ENCODE results near the gene SMTNL1. TPM values are rescaled to one million over a fixed set of nuclear protein-coding genes. Genes with fewer than 3 reads are reported as not detected.

Gene SMTNL1
- total RNA-seq, 1 donor from 2014 or later, result not detected

DNA sequence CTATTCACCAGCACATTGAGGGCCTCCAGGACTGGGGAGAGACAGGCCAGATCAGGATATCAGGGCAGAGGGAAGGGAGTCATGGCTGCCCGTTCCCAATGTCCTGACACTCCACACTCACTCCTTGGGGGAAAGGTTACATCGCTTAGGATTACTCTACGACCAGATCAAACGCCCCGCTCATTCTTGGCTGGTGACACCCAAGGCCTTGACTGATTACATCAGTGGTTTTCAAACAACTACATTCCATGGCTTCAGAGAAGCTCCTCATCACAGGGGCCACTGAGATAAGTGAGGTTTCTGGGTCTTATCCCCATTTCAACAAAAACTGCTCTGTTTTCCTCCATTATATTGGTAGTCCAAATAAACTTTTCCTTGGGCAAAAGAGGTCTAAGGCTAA is 15.1 kb downstream of the SMTNL1 start:
- TF ChIP-seq, protein P1, sequence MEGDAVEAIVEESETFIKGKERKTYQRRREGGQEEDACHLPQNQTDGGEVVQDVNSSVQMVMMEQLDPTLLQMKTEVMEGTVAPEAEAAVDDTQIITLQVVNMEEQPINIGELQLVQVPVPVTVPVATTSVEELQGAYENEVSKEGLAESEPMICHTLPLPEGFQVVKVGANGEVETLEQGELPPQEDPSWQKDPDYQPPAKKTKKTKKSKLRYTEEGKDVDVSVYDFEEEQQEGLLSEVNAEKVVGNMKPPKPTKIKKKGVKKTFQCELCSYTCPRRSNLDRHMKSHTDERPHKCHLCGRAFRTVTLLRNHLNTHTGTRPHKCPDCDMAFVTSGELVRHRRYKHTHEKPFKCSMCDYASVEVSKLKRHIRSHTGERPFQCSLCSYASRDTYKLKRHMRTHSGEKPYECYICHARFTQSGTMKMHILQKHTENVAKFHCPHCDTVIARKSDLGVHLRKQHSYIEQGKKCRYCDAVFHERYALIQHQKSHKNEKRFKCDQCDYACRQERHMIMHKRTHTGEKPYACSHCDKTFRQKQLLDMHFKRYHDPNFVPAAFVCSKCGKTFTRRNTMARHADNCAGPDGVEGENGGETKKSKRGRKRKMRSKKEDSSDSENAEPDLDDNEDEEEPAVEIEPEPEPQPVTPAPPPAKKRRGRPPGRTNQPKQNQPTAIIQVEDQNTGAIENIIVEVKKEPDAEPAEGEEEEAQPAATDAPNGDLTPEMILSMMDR (IDR thresholded peaks at IDR 0.05), result no peak

DNA sequence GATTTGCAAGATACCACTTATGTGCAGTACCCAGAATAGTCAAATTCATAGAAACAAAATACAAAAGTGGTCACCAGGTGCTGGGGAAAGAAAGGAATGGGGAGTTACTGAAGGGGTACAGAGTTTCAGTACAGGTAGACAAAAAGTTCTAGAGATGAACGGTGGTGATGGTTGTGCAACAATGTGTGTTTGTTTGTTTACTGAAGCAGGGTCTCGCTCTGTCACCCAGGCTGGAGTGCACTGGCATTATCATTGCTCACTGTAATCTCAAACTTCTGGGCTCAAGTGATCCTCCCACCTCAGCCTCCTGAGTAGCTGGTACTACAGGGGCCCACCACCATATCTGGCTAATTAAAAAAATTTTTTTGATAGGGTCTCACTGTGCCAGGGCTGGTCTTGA is 18.0 kb downstream of the SMTNL1 start:
- H3K4me3 Mint-ChIP-seq (ENCODE audit: unreplicated experiment), result no peak overlapping the region
- no peak for DNase-seq (ENCODE audit: low spot score)
- peaks cover 6% of the 10 kb centered on the region for H3K36me3 Mint-ChIP-seq (ENCODE audit: low read depth)
- no peaks in the 10 kb centered on the region for H3K27me3 Mint-ChIP-seq (ENCODE audit: low read depth)
- no peaks in the 10 kb centered on the region for H3K4me1 Mint-ChIP-seq (ENCODE audit: low read depth)
- TF ChIP-seq, protein P1 (IDR thresholded peaks at IDR 0.05), result no peak
- H3K9me3 Mint-ChIP-seq (ENCODE audit: low read depth), result no peaks in the 10 kb centered on the region
- H3K27ac Mint-ChIP-seq (ENCODE audit: unreplicated experiment), result no peak overlapping the region

More for the DNA sequence above, 15.1 kb downstream of the SMTNL1 start:
- Mint-ChIP-seq H3K36me3 (ENCODE audit: low read depth) (peaks cover 6% of the 10 kb centered on the region), H3K4me3 (ENCODE audit: unreplicated experiment) (no peak overlapping the region), H3K4me1 (ENCODE audit: low read depth) (no peaks in the 10 kb centered on the region), H3K27ac (ENCODE audit: unreplicated experiment) (no peak overlapping the region), H3K9me3 (ENCODE audit: low read depth) (no peaks in the 10 kb centered on the region), H3K27me3 (ENCODE audit: low read depth) (no peaks in the 10 kb centered on the region)
- DNase-seq (ENCODE audit: low spot score), result no peak

DNA sequence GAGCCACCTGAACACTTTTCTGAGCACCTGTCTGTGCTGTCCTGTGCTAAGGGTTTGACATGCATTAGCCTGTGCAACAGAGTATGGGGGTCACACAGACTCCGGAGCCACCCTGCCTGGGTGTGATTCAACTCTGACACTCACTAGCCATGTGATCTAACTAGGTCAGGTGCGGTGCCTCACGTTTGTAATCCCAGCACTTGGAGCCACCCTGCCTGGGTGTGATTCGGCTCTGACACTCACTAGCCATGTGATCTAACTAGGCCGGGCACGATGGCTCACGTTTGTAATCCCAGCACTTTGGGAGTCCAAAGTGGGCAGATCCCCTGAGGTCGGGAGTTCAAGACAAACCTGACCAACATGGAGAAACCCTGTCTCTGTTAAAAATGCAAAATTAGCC is 18.6 kb downstream of the SMTNL1 start:
- TF ChIP-seq, protein P1 (IDR thresholded peaks at IDR 0.05), result no peak

DNA sequence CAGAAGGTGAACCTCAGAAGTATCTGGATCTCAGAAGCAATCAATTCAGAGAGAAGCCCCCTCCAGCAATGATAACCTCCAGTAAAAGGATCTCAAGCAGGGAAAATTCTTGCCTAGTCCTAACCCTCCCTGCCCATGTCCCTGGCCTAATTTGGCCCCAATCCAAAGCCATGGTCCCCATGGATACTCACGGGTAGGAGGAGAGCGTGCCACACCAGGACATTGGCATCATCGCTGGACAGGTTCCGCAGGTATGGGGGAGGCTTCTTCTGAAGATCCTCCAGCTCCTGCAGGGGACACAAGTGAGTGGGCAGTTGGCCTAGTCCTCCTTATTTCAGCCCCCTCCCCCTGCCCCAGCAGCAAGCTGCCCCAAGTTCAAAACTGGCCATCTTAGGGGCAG is 22.8 kb downstream of the SMTNL1 start:
- no peaks in the 10 kb centered on the region for H3K4me1 Mint-ChIP-seq (ENCODE audit: low read depth)
- no peaks in the 10 kb centered on the region for H3K27me3 Mint-ChIP-seq (ENCODE audit: low read depth)
- no peak overlapping the region for H3K27ac Mint-ChIP-seq (ENCODE audit: unreplicated experiment)
- no peak overlapping the region for H3K4me3 Mint-ChIP-seq (ENCODE audit: unreplicated experiment)
- peaks cover 2% of the 10 kb centered on the region for H3K36me3 Mint-ChIP-seq (ENCODE audit: low read depth)
- TF ChIP-seq, protein P1 (IDR thresholded peaks at IDR 0.05), result no peak
- DNase-seq (ENCODE audit: low spot score), result no peak
- H3K9me3 Mint-ChIP-seq (ENCODE audit: low read depth), result no peaks in the 10 kb centered on the region

More for the DNA sequence above, 18.6 kb downstream of the SMTNL1 start:
- Mint-ChIP-seq H3K27me3 (ENCODE audit: low read depth) (no peaks in the 10 kb centered on the region), H3K9me3 (ENCODE audit: low read depth) (no peaks in the 10 kb centered on the region), H3K4me3 (ENCODE audit: unreplicated experiment) (no peak overlapping the region), H3K4me1 (ENCODE audit: low read depth) (no peaks in the 10 kb centered on the region), H3K27ac (ENCODE audit: unreplicated experiment) (no peak overlapping the region), H3K36me3 (ENCODE audit: low read depth) (peaks cover 6% of the 10 kb centered on the region)
- DNase-seq (ENCODE audit: low spot score), result no peak

DNA sequence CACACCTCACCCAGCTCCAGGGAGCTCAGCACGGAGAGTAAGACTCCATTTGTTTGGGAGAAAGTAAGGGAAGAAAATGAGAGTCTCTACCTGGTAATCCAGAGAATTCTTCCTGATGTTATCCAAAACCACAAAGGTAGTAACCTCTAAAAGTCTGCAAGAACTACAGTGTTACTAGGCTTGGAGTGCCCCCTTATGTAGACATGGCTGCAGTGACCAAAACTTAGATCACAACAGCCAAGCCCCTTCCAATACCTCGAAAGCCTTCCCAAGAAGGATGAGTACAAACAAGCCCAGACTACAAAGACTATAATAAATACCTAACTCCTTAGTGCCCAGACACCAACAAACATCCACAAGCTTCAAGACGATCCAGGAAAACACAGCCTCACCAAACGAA is 25.2 kb downstream of the SMTNL1 start:
- no peak for DNase-seq (ENCODE audit: low spot score)
- no peaks in the 10 kb centered on the region for H3K36me3 Mint-ChIP-seq (ENCODE audit: low read depth)
- no peak overlapping the region for H3K27ac Mint-ChIP-seq (ENCODE audit: unreplicated experiment)
- H3K4me3 Mint-ChIP-seq (ENCODE audit: unreplicated experiment), result no peak overlapping the region
- TF ChIP-seq, protein P1 (IDR thresholded peaks at IDR 0.05), result no peak
- H3K4me1 Mint-ChIP-seq (ENCODE audit: low read depth), result peaks cover 17% of the 10 kb centered on the region
- H3K27me3 Mint-ChIP-seq (ENCODE audit: low read depth), result no peaks in the 10 kb centered on the region
- no peaks in the 10 kb centered on the region for H3K9me3 Mint-ChIP-seq (ENCODE audit: low read depth)

Data from chondrocyte (in vitro differentiated cells).